Measurements from ENCODE around the gene PRKG1.

PRKG1 gene

DNA sequence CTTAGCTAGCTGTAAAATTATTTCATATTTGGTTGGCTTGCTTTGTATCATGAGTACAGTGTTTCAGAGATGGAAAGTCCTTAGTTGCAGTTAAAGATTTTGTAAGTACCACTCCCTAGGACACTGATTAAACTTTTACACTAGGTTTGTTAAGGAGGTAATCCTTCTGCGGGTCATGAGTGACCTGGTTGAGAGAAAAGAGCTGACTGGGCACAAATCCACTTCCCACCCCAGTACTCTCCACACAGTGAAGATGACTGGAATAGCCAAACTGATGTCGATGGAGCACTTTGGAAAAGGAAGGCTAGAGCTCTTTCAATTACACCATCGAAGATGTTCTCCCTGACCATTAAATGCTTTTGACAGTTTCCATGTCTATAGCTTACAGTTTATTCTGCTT lies 433.2 kb downstream of the PRKG1 start:
- Histone ChIP-seq H3K27ac (ENCODE audit: low read depth, low read length) (no peak overlapping the region), H3K79me2 (ENCODE audit: insufficient read depth, low read length) (no peaks in the 10 kb centered on the region), H4K20me1 (ENCODE audit: low read depth, low read length) (no peaks in the 10 kb centered on the region), H3K4me2 (ENCODE audit: low read depth, low read length, poor library complexity, severe bottlenecking) (no peak overlapping the region), H3K9me3 (ENCODE audit: insufficient read depth, low read length) (no peaks in the 10 kb centered on the region), H3K27me3 (ENCODE audit: low read length) (no peaks in the 10 kb centered on the region), H3K4me3 (ENCODE audit: insufficient read depth, low read length, poor library complexity, severe bottlenecking) (no peak overlapping the region), H3K9ac (ENCODE audit: low read length) (no peak overlapping the region), H2AFZ (ENCODE audit: low read depth, low read length, severe bottlenecking) (no peak overlapping the region), H3F3A (ENCODE audit: insufficient read depth) (no peaks in the 10 kb centered on the region), H3K9me2 (replicated peaks; ENCODE audit: insufficient read depth, low read length) (no peaks in the 10 kb centered on the region; the same call in 1 of the 2 replicates), H3K36me3 (ENCODE audit: low read length) (no peaks in the 10 kb centered on the region)
- TF ChIP-seq, protein P1, sequence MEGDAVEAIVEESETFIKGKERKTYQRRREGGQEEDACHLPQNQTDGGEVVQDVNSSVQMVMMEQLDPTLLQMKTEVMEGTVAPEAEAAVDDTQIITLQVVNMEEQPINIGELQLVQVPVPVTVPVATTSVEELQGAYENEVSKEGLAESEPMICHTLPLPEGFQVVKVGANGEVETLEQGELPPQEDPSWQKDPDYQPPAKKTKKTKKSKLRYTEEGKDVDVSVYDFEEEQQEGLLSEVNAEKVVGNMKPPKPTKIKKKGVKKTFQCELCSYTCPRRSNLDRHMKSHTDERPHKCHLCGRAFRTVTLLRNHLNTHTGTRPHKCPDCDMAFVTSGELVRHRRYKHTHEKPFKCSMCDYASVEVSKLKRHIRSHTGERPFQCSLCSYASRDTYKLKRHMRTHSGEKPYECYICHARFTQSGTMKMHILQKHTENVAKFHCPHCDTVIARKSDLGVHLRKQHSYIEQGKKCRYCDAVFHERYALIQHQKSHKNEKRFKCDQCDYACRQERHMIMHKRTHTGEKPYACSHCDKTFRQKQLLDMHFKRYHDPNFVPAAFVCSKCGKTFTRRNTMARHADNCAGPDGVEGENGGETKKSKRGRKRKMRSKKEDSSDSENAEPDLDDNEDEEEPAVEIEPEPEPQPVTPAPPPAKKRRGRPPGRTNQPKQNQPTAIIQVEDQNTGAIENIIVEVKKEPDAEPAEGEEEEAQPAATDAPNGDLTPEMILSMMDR (IDR thresholded peaks at IDR 0.05; ENCODE audit: insufficient read depth, low read length, poor library complexity, severe bottlenecking) = no peak
- TF ChIP-seq EZH2phosphoT487 (conservative IDR thresholded peaks at IDR 0.05; ENCODE audit: low read length) = no peak

DNA sequence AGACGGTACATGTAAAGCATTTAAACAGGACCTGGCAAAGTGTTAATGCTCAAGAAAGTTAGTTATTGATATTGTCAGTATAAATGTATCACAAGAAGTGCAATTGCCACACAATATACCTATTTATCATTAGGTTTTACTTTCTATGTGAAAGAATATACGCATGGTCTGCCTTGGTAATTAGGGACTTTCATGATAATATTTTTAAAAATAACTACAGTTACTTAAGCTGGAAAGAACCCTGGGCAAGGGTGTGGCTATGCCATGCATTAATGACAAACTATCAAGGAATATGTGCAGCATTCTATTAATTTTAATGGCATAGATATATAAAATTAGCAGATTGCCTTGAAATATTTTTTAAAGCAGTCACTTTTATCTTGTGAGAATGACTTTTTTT lies 433.9 kb downstream of the PRKG1 start:
- TF ChIP-seq, protein P1 (IDR thresholded peaks at IDR 0.05; ENCODE audit: insufficient read depth, low read length, poor library complexity, severe bottlenecking) = no peak
- no peak for TF ChIP-seq EZH2phosphoT487 (conservative IDR thresholded peaks at IDR 0.05; ENCODE audit: low read length)
- no peaks in the 10 kb centered on the region for H3K79me2 ChIP-seq (ENCODE audit: insufficient read depth, low read length)
- H2AFZ ChIP-seq (ENCODE audit: low read depth, low read length, severe bottlenecking) = no peak overlapping the region
- no peak overlapping the region for H3K27ac ChIP-seq (ENCODE audit: low read depth, low read length)
- H3K36me3 ChIP-seq (ENCODE audit: low read length) = no peaks in the 10 kb centered on the region
- no peaks in the 10 kb centered on the region for H3K27me3 ChIP-seq (ENCODE audit: low read length)
- H3K9me3 ChIP-seq (ENCODE audit: insufficient read depth, low read length) = no peaks in the 10 kb centered on the region
- H4K20me1 ChIP-seq (ENCODE audit: low read depth, low read length) = no peaks in the 10 kb centered on the region
- no peak overlapping the region for H3K4me3 ChIP-seq (ENCODE audit: insufficient read depth, low read length, poor library complexity, severe bottlenecking)
- no peak overlapping the region for H3K9ac ChIP-seq (ENCODE audit: low read length)
- no peaks in the 10 kb centered on the region for H3F3A ChIP-seq (ENCODE audit: insufficient read depth)
- H3K4me2 ChIP-seq (ENCODE audit: low read depth, low read length, poor library complexity, severe bottlenecking) = no peak overlapping the region
- H3K9me2 ChIP-seq (replicated peaks; ENCODE audit: insufficient read depth, low read length) = no peaks in the 10 kb centered on the region; the same call in 1 of the 2 replicates

DNA sequence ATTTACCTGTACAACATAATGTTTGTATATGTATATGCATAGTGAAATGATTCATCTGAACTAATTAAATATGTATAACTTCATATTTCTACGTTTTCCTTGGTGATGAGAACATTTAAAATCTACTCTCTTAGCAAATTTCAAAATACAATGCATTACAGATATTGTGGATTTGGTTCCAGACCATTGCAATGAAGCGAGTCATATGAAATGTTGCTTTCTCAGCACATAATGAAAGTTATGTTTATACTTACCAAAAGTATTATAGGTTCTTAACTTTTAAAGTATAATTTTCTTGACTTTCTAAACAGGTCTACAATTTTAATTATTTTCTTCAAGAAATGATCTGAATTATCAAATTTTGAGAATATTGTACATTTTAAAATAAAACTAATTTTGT lies 435.9 kb downstream of the PRKG1 start:
- Histone ChIP-seq H3K9ac (ENCODE audit: low read length) (no peak overlapping the region), H3K27ac (ENCODE audit: low read depth, low read length) (no peak overlapping the region), H3K4me3 (ENCODE audit: insufficient read depth, low read length, poor library complexity, severe bottlenecking) (no peak overlapping the region), H3K4me2 (ENCODE audit: low read depth, low read length, poor library complexity, severe bottlenecking) (no peak overlapping the region), H3K9me2 (replicated peaks; ENCODE audit: insufficient read depth, low read length) (no peaks in the 10 kb centered on the region; the same call in 1 of the 2 replicates), H3K79me2 (ENCODE audit: insufficient read depth, low read length) (no peaks in the 10 kb centered on the region), H3F3A (ENCODE audit: insufficient read depth) (no peaks in the 10 kb centered on the region), H4K20me1 (ENCODE audit: low read depth, low read length) (no peaks in the 10 kb centered on the region), H2AFZ (ENCODE audit: low read depth, low read length, severe bottlenecking) (no peak overlapping the region), H3K36me3 (ENCODE audit: low read length) (no peaks in the 10 kb centered on the region), H3K27me3 (ENCODE audit: low read length) (no peaks in the 10 kb centered on the region), H3K9me3 (ENCODE audit: insufficient read depth, low read length) (no peaks in the 10 kb centered on the region)
- TF ChIP-seq EZH2phosphoT487 (conservative IDR thresholded peaks at IDR 0.05; ENCODE audit: low read length) = no peak
- TF ChIP-seq, protein P1 (IDR thresholded peaks at IDR 0.05; ENCODE audit: insufficient read depth, low read length, poor library complexity, severe bottlenecking) = no peak
